Karpas-422 (cell line): ENCODE measurements around the gene TUBB2A. TPM values are rescaled to one million over a fixed set of nuclear protein-coding genes. Genes with fewer than 3 reads are reported as not detected.
"Not testable (repeated sequence)": the region's sequence is repeated elsewhere in the genome, so short reads cannot be mapped to it uniquely, and the experiment has no call there.

ENCODE experiments used
- DNase-seq: peaks from one replicate; pipeline ENCODE4 v3.0.0-alpha.2; 2015
- H2AFZ ChIP-seq: fragments of 200-600 bp; sonication (generic); 2 replicates; pipeline ENCODE4 v1.6.1; 2014; ENCODE audit warnings: antibody characterized with exemption, low read length, mixed read lengths
- H3K27ac ChIP-seq: fragments of 200-600 bp; sonication (generic); 2 replicates; pipeline ENCODE4 v1.5.1; 2014; ENCODE audit warnings: mild to moderate bottlenecking, low read length, moderate library complexity
- H3K27me3 ChIP-seq: fragments of 200-600 bp; sonication (generic); 2 replicates; pipeline ENCODE4 v1.6.1; 2014; ENCODE audit warnings: low read length, mixed read lengths
- H3K36me3 ChIP-seq: fragments of 200-600 bp; sonication (generic); 2 replicates; pipeline ENCODE4 v1.6.1; 2014; ENCODE audit warnings: low read length, mixed read lengths; ENCODE audit not compliant: insufficient read depth
- H3K4me1 ChIP-seq: fragments of 200-600 bp; sonication (generic); 2 replicates; pipeline ENCODE4 v1.6.1; 2014; ENCODE audit warnings: mild to moderate bottlenecking, low read length, mixed read lengths
- H3K4me2 ChIP-seq: fragments of 200-600 bp; sonication (generic); 2 replicates; pipeline ENCODE4 v1.6.1; 2014; ENCODE audit warnings: low read length, low read depth, mild to moderate bottlenecking; ENCODE audit not compliant: poor library complexity, severe bottlenecking
- H3K4me3 ChIP-seq: fragments of 200-600 bp; sonication (generic); 2 replicates; pipeline ENCODE4 v1.5.1; 2014; ENCODE audit warnings: mild to moderate bottlenecking, antibody characterized with exemption, low read length, mixed read lengths
- H3K79me2 ChIP-seq: fragments of 200-600 bp; sonication (generic); 2 replicates; pipeline ENCODE4 v1.6.1; 2014; ENCODE audit warnings: mild to moderate bottlenecking, low read length, mixed read lengths
- H3K9ac ChIP-seq: fragments of 200-600 bp; sonication (generic); 2 replicates; pipeline ENCODE4 v1.6.0; 2014; ENCODE audit warnings: low read length
- H3K9me2 ChIP-seq: fragments of 200-600 bp; sonication (generic), shearing (Covaris generic); replicated peaks from 2 replicates; pipeline ENCODE4 v1.6.0; 2014; ENCODE audit warnings: mild to moderate bottlenecking, low read length, moderate library complexity; ENCODE audit not compliant: insufficient read depth
- H3K9me3 ChIP-seq: fragments of 300-700, 200-600 bp; sonication (generic); 2 replicates; pipeline ENCODE4 v1.6.1; 2014; ENCODE audit warnings: low read length, mixed read lengths
- H4K20me1 ChIP-seq: fragments of 200-600 bp; sonication (generic); 2 replicates; pipeline ENCODE4 v1.6.1; 2014; ENCODE audit warnings: mild to moderate bottlenecking, antibody characterized with exemption, low read length, low read depth; ENCODE audit not compliant: insufficient read depth
- total RNA-seq: library from RNA; depleted of rRNA; stranded (reverse); fragments of >200 nt; shearing (Covaris generic); gene quantifications from 2 replicates; pipeline ENCODE4 v1.2.3, GENCODE V29; 2014; ENCODE audit warnings: low replicate concordance

TUBB2A gene
- total RNA-seq, 1 experiment from 2014 or later = not detected

DNA sequence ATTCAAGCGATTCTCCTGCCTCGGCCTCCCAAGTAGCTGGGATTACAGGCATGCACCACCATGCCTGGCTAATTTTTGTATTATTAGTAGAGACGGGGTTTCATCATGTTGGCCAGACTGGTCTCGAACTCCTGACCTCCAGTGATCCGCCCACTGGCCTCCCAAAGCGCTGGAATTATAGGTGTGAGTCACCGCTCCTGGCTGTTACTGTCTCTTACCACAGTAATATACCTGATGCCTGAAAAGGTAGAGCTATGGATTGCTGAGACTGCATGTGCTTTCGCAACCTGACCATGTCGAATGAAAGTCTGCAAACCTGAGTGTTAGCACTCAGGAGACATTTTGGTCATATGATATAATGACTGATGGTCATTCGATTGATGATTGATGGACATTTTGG is 31.8 kb upstream of the TUBB2A start:
- not testable (repeated sequence) for H3K9me2 ChIP-seq, H3K4me2 ChIP-seq, H3K79me2 ChIP-seq, H3K4me3 ChIP-seq, H4K20me1 ChIP-seq, H3K9ac ChIP-seq, DNase-seq, H3K27ac ChIP-seq, H3K27me3 ChIP-seq, H3K9me3 ChIP-seq, H3K4me1 ChIP-seq, H3K36me3 ChIP-seq, H2AFZ ChIP-seq

DNA sequence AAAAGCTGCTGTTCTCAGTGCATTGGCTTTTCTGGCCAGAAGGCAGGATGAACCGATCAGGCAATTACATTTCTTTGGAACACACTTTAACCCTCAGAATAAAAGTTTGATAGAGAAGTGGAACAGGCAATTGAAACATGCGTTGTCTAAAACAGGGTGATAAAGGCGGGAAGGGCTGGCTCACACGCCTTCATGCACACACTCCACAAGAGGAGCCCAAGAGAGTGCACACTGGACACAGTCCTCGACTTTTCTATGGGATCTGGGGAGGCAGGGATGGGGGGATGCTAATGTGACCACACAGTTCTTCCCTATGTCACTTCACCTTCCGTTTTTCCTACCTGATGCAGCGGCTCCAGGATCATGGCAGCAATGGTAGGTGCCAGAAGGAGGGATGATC is 30.9 kb upstream of the TUBB2A start:
- no peak overlapping the region for H3K27ac ChIP-seq
- H3K9me3 ChIP-seq = no peaks in the 10 kb centered on the region
- H3K36me3 ChIP-seq = no peaks in the 10 kb centered on the region
- no peak overlapping the region for H3K4me2 ChIP-seq
- H3K79me2 ChIP-seq = no peaks in the 10 kb centered on the region
- H2AFZ ChIP-seq = no peak overlapping the region
- H3K9me2 ChIP-seq = no peaks in the 10 kb centered on the region
- H4K20me1 ChIP-seq = no peaks in the 10 kb centered on the region
- H3K9ac ChIP-seq = no peak overlapping the region
- H3K4me1 ChIP-seq = peaks cover 4% of the 10 kb centered on the region; the same call in 1 of the 2 replicates
- no peak for DNase-seq
- H3K4me3 ChIP-seq = no peak overlapping the region
- no peaks in the 10 kb centered on the region; the same call in 1 of the 2 replicates for H3K27me3 ChIP-seq

DNA sequence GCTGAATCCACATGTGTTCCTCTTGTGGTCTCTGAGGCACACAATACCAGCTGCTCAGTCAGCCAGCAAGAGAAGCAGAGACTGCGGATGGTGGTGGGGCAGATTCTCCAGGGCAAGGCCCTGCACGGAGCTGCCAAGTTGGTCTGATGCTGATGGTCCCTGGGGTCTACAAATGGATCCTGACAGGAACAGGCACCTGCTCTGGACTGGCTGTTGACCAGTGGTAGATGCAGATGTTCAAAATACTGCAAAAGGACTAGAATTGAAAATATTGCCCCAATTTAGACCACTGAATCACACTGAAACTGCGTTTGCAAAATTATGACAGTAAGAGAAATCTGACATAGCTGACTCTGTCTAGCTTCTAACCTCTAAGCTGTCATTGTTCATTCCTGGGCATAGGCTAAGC is 29.6 kb upstream of the TUBB2A start:
- Histone ChIP-seq H3K79me2 (no peaks in the 10 kb centered on the region), H3K4me2 (no peak overlapping the region), H4K20me1 (no peaks in the 10 kb centered on the region), H2AFZ (no peak overlapping the region), H3K9me2 (no peaks in the 10 kb centered on the region), H3K4me3 (no peak overlapping the region), H3K9ac (no peak overlapping the region), H3K36me3 (no peaks in the 10 kb centered on the region), H3K4me1 (peaks cover 4% of the 10 kb centered on the region; the same call in 1 of the 2 replicates), H3K27me3 (no peaks in the 10 kb centered on the region; the same call in 1 of the 2 replicates), H3K27ac (no peak overlapping the region), H3K9me3 (no peaks in the 10 kb centered on the region)
- DNase-seq = peak; percentile 37

DNA sequence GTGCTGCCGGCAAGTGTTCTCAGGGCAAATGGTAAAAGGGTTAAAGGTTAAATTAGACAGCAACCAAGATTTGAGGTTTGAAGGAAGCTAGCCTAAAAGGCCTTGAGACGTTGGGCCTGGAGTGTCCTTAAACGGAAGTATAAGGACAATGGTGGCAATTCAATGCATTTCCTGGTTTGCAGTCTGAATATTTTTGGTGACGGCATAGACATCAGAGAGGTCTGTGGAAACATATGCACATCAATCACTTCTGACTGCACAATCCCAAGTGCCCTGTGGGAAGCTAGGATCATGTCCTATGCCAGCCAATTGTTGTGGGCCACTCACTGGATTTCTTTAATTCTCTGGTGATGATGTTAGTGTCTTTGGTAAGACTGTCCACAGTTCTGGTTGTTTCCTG is 25.7 kb upstream of the TUBB2A start:
- Histone ChIP-seq H3K9ac (no peak overlapping the region), H3K9me2 (no peaks in the 10 kb centered on the region), H3K36me3 (no peaks in the 10 kb centered on the region)

DNA sequence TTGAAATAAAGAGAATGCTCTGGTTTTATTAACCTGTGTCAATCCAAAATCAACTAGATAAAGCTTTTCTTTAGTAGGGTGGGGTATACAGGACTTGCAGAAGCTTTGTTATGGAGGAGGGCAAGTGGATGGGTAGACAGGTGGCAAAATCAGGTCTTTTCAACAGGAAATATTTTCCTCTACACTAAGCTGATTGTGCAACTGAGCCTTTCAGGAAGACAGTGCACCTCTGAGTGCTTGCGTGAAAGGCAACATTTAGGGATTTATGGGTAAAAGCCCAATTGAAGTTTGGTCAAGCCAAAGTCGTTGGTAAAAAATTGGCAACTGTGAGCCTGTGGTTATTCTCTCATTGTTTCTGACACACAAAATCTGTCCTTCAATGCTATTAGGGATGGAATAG is 23.8 kb upstream of the TUBB2A start:
- DNase-seq = peak; percentile 10

More for the DNA sequence above, 25.7 kb upstream of the TUBB2A start:
- no peak overlapping the region for H3K4me3 ChIP-seq
- no peaks in the 10 kb centered on the region for H4K20me1 ChIP-seq
- H3K4me1 ChIP-seq = peaks cover 4% of the 10 kb centered on the region; the same call in 1 of the 2 replicates
- no peaks in the 10 kb centered on the region for H3K79me2 ChIP-seq
- H3K9me3 ChIP-seq = no peaks in the 10 kb centered on the region
- H3K27ac ChIP-seq = no peak overlapping the region
- no peaks in the 10 kb centered on the region; the same call in 1 of the 2 replicates for H3K27me3 ChIP-seq
- H2AFZ ChIP-seq = no peak overlapping the region
- DNase-seq = peak; percentile 11
- H3K4me2 ChIP-seq = no peak overlapping the region

DNA sequence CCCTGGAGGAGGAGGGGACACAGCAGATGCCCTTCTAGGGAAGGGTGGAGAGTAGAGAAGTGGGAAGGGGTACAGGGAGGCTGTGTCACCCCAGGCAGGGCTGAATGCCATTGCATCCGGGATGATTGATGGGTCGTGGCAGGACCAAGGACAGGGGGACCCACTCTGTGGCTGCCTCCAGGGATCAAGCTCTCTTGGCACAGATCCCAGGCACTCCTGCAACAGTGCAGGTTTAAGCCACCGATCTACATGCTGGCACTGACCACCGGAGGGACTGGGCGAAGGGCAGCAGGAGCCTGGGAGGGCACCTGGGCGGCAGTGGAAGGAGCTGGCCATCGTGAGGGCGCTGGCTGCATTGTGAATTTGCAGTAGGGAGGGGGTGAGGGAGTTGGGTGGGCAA is 22.6 kb upstream of the TUBB2A start:
- not testable (repeated sequence) for H2AFZ ChIP-seq, H3K27me3 ChIP-seq, H3K36me3 ChIP-seq, H3K9me3 ChIP-seq, H3K4me1 ChIP-seq, H3K9me2 ChIP-seq, H4K20me1 ChIP-seq, H3K9ac ChIP-seq, H3K79me2 ChIP-seq, H3K27ac ChIP-seq, H3K4me3 ChIP-seq, H3K4me2 ChIP-seq, DNase-seq

More for the DNA sequence above, 23.8 kb upstream of the TUBB2A start:
- no peak overlapping the region for H3K27ac ChIP-seq
- no peak overlapping the region for H3K4me3 ChIP-seq
- no peaks in the 10 kb centered on the region for H4K20me1 ChIP-seq
- no peaks in the 10 kb centered on the region for H3K36me3 ChIP-seq
- H3K4me1 ChIP-seq = no peaks in the 10 kb centered on the region
- H3K79me2 ChIP-seq = no peaks in the 10 kb centered on the region
- no peak overlapping the region for H2AFZ ChIP-seq
- H3K9me2 ChIP-seq = no peaks in the 10 kb centered on the region
- no peaks in the 10 kb centered on the region for H3K27me3 ChIP-seq
- H3K9ac ChIP-seq = no peak overlapping the region
- no peak overlapping the region for H3K4me2 ChIP-seq
- no peaks in the 10 kb centered on the region for H3K9me3 ChIP-seq

DNA sequence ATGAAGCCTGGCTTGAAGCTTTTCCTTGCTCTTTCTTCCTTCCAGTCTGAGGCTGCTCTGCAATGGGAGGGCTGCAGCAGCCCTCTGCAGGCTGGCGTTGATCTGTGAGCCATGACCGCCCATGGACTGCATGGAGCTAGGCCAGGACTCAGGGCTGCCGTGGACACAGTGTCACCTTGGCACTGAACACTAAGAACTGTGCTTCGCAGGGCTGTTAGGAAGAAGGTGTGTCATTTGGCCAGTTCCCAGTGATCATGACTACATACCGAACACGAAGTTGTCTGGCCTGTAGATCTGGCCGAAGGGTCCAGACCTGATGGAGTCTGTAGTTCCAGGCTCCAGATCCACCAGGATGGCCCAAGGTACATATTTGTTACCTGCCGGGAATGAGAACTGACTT is 21.3 kb upstream of the TUBB2A start:
- not testable (repeated sequence) for H3K9me2 ChIP-seq, H3K27me3 ChIP-seq, H3K4me2 ChIP-seq, H3K79me2 ChIP-seq, H3K9me3 ChIP-seq, H3K9ac ChIP-seq, H4K20me1 ChIP-seq, H3K4me3 ChIP-seq, DNase-seq, H3K27ac ChIP-seq, H2AFZ ChIP-seq, H3K36me3 ChIP-seq, H3K4me1 ChIP-seq

DNA sequence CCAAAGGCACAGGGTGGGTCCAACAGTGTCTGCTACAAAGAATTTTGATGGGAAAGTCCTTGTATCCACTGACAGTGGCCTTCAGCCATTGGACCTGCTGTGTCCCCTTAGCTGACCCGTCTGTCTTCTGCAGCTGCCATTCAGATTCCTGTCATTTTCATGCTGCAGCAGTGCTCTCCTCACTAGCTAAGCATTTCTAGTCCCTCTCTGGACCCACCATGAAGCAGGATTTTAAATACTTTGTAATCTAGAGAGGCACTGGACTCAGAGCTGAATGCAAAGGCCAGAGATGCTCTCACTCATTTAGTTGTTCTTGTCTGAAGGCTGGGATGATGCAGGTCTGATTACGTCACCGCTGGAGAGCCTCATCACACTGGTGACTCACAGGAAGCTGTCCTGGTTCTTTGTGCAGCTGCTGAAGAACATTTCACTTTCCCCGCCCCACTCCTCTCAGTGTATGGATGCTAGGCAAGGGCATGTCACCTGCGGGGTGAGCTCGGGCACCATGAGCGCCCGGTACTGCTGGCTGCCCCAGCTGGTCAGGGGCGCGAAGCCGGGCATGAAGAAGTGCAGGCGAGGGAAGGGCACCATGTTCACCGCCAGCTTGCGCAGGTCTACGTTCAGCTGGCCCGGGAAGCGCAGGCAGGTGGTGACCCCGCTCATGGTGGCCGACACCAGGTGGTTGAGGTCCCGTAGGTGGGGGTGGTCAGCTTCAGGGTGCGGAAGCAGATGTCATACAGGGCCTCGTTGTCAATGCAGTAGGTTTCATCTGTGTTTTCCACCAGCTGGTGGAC is 19.4 kb upstream of the TUBB2A start:
- H3K9me3 ChIP-seq = no peaks in the 10 kb centered on the region
- H3K27ac ChIP-seq = no peak overlapping the region
- H3K27me3 ChIP-seq = no peaks in the 10 kb centered on the region
- no peaks in the 10 kb centered on the region for H3K36me3 ChIP-seq
- no peak overlapping the region for H3K9ac ChIP-seq
- H3K9me2 ChIP-seq = no peaks in the 10 kb centered on the region
- H3K79me2 ChIP-seq = no peaks in the 10 kb centered on the region
- no peaks in the 10 kb centered on the region for H4K20me1 ChIP-seq
- no peak overlapping the region for H3K4me3 ChIP-seq
- peak; percentile 15 for DNase-seq
- H3K4me1 ChIP-seq = no peaks in the 10 kb centered on the region
- no peak overlapping the region for H3K4me2 ChIP-seq
- no peak overlapping the region for H2AFZ ChIP-seq
